Endothelial cell of umbilical vein (primary cell): ENCODE results near the gene AGA.

Experiments used
- EZH2 ChIP-seq: IDR thresholded peaks from 2 replicates; pipeline ENCODE4 v1.6.1; 2012; ENCODE audit warnings: borderline replicate concordance, low read depth, mild to moderate bottlenecking, moderate library complexity, low read length, inconsistent platforms; ENCODE audit not compliant: severe bottlenecking
- FOS ChIP-seq: IDR thresholded peaks from 2 replicates; pipeline ENCODE4 v1.6.1; 2011; ENCODE audit warnings: mild to moderate bottlenecking, low read length, moderate library complexity, borderline replicate concordance; ENCODE audit not compliant: insufficient read depth
- GATA2 ChIP-seq: IDR thresholded peaks from 2 replicates; pipeline ENCODE4 v1.7.0; 2011; ENCODE audit warnings: low read depth, mild to moderate bottlenecking, moderate library complexity, mixed read lengths, low read length; ENCODE audit not compliant: insufficient read length, insufficient read depth
- JUN ChIP-seq: IDR thresholded peaks from 2 replicates; pipeline ENCODE4 v1.6.1; 2011; ENCODE audit warnings: borderline replicate concordance, low read depth; ENCODE audit not compliant: insufficient read length, insufficient read depth
- MYC ChIP-seq: IDR thresholded peaks from one replicate; pipeline ENCODE4 v1.6.1; 2011; ENCODE audit warnings: mild to moderate bottlenecking, low read depth, low read length
- POLR2A ChIP-seq: IDR thresholded peaks from 2 replicates; pipeline ENCODE4 v1.6.1; 2012; ENCODE audit warnings: low read depth, mild to moderate bottlenecking, control low read depth, low read length
- POLR2AphosphoS5 ChIP-seq: IDR thresholded peaks from 2 replicates; pipeline ENCODE4 v1.6.1; 2012; ENCODE audit warnings: low read depth, mild to moderate bottlenecking, control low read depth, low read length, moderate library complexity; ENCODE audit not compliant: insufficient read depth
- TF ChIP-seq, protein P1 (sequence below), 2 donors: IDR thresholded peaks; 1 replicate in 1 of 2; 2 replicates in 1 of 2; pipeline ENCODE4 v1.5.1; 2011; ENCODE audit warnings: low read length in 2 of 2, mild to moderate bottlenecking in 2 of 2, moderate library complexity in 2 of 2, control low read depth in 1 of 2, inconsistent platforms in 1 of 2, low read depth in 1 of 2; ENCODE audit not compliant: insufficient read depth in 1 of 2; ENCODE audit errors: extremely low read depth in 1 of 2
- TF ChIP-seq, protein P2 (sequence below): IDR thresholded peaks from 2 replicates; pipeline ENCODE4 v1.6.1; 2011; ENCODE audit not compliant: insufficient read depth, insufficient read length

DNA sequence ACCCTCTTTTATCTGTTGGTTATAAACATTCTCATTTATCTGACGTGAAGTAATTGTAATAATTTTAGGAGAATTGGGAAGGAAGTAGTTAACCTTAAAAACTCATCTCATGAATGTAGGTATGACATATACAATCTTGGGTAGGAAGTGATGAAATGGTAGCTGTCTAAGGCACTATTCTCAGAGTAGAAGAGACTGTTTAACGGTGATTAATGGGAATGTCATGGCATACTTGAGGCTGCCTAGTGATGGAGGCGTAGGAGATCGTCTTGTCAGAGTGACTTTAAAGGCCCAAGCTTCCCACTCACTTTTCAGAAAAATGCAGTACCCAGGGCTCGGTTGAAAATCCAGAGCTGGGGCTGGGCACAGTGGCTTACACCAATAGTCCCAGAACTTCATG is 19.4 kb upstream of the AGA start:
- TF ChIP-seq, protein P1, sequence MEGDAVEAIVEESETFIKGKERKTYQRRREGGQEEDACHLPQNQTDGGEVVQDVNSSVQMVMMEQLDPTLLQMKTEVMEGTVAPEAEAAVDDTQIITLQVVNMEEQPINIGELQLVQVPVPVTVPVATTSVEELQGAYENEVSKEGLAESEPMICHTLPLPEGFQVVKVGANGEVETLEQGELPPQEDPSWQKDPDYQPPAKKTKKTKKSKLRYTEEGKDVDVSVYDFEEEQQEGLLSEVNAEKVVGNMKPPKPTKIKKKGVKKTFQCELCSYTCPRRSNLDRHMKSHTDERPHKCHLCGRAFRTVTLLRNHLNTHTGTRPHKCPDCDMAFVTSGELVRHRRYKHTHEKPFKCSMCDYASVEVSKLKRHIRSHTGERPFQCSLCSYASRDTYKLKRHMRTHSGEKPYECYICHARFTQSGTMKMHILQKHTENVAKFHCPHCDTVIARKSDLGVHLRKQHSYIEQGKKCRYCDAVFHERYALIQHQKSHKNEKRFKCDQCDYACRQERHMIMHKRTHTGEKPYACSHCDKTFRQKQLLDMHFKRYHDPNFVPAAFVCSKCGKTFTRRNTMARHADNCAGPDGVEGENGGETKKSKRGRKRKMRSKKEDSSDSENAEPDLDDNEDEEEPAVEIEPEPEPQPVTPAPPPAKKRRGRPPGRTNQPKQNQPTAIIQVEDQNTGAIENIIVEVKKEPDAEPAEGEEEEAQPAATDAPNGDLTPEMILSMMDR (IDR thresholded peaks at IDR 0.05; ENCODE audit: extremely low read depth in 1 of 2, insufficient read depth in 1 of 2, low read depth in 1 of 2, low read length in 2 of 2), result no peak
- TF ChIP-seq, protein P2, sequence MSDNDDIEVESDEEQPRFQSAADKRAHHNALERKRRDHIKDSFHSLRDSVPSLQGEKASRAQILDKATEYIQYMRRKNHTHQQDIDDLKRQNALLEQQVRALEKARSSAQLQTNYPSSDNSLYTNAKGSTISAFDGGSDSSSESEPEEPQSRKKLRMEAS, result no peak
- no peak for TF ChIP-seq POLR2A
- no peak for TF ChIP-seq MYC
- no peak for TF ChIP-seq POLR2AphosphoS5
- no peak for TF ChIP-seq EZH2
- TF ChIP-seq JUN, result no peak
- no peak for TF ChIP-seq FOS
- TF ChIP-seq GATA2, result no peak
